Measurements from ENCODE around the gene IRS2. TPM values are rescaled to one million over a fixed set of nuclear protein-coding genes. Genes with fewer than 3 reads are reported as not detected.

Gene IRS2
- total and polyA plus RNA-seq, 2 of the 8 experiments (the other 6 are each of a cell fraction or from before 2014, with no cell fraction given): 2.6 to 17.0 TPM

- TF ChIP-seq EZH2 (IDR thresholded peaks at IDR 0.05; ENCODE audit: low read depth, low read length, severe bottlenecking) (no peak), SUZ12 (IDR thresholded peaks at IDR 0.05; ENCODE audit: low read length) (no peak), TAF7 (optimal IDR thresholded peaks at IDR 0.05; ENCODE audit: borderline replicate concordance, low read depth, low read length) (no peak), MAX (IDR thresholded peaks at IDR 0.05) (no peak), SP2 (IDR thresholded peaks at IDR 0.05; ENCODE audit: low read length) (no peak)
Measured at GRCh38 chr13:109795011-109795410, 8.6 kb upstream of the IRS2 start (continued).

Data from H1 (cell line).